ENCODE results near the gene TMEM260.

TMEM260 gene

DNA sequence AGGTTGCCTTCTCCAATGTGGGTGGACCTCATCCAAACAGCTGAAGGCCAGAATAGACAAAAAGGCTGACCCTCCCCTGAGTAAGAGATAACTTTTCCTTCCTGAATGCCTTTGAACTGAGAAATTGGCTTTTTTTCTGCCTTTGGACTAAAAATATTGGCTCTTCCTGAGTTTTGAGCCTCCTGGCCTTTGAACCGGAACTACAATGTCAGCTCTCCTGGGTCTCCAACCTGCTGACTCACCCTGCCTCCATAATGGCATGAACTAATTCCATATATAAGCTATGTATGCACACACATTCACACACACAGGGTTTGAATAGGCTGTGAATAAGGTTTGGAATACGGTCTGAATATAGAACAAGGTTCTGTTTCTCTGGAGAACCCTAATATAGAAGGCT is 39.7 kb upstream of the TMEM260 start:
- Histone ChIP-seq H4K20me1 (ENCODE audit: insufficient read depth, low read length, poor library complexity, severe bottlenecking) (no peaks in the 10 kb centered on the region), H3F3A (ENCODE audit: low read depth) (no peaks in the 10 kb centered on the region), H3K9ac (ENCODE audit: low read depth, low read length, poor library complexity, severe bottlenecking) (no peak overlapping the region), H3K4me1 (ENCODE audit: insufficient read depth, low read length, poor library complexity, severe bottlenecking) (no peaks in the 10 kb centered on the region), H3K9me2 (replicated peaks; ENCODE audit: low read depth, low read length) (no peaks in the 10 kb centered on the region), H3K79me2 (ENCODE audit: insufficient read depth, low read length) (no peaks in the 10 kb centered on the region), H3K9me3 (ENCODE audit: insufficient read depth, low read depth, low read length) (no peaks in the 10 kb centered on the region), H3K4me3 (ENCODE audit: low read length, poor library complexity, severe bottlenecking) (no peak overlapping the region), H3K27me3 (ENCODE audit: insufficient read depth, low read length, poor library complexity, severe bottlenecking) (no peaks in the 10 kb centered on the region), H2AFZ (ENCODE audit: low read length) (no peak overlapping the region), H3K4me2 (ENCODE audit: low read depth, low read length, poor library complexity, severe bottlenecking) (no peak overlapping the region), H3K36me3 (ENCODE audit: insufficient read depth, low read length) (no peaks in the 10 kb centered on the region)
- no peak for TF ChIP-seq EZH2phosphoT487 (IDR thresholded peaks at IDR 0.05; ENCODE audit: borderline replicate concordance)
- no peak for TF ChIP-seq CTCF (conservative IDR thresholded peaks at IDR 0.05; ENCODE audit: low read length)

GRCh38 chr14:56543436-56543835 is 36.2 kb upstream of the TMEM260 start:
- H3K79me2 ChIP-seq (ENCODE audit: insufficient read depth, low read length) = no peaks in the 10 kb centered on the region
- no peaks in the 10 kb centered on the region for H3F3A ChIP-seq (ENCODE audit: low read depth)
- no peaks in the 10 kb centered on the region for H3K9me2 ChIP-seq (replicated peaks; ENCODE audit: low read depth, low read length)
- no peak overlapping the region for H3K9ac ChIP-seq (ENCODE audit: low read depth, low read length, poor library complexity, severe bottlenecking)
- H3K4me1 ChIP-seq (ENCODE audit: insufficient read depth, low read length, poor library complexity, severe bottlenecking) = no peaks in the 10 kb centered on the region
- TF ChIP-seq CTCF (conservative IDR thresholded peaks at IDR 0.05; ENCODE audit: low read length) (no peak), EZH2phosphoT487 (IDR thresholded peaks at IDR 0.05; ENCODE audit: borderline replicate concordance) (no peak)
- H3K36me3 ChIP-seq (ENCODE audit: insufficient read depth, low read length) = no peaks in the 10 kb centered on the region
- H3K4me2 ChIP-seq (ENCODE audit: low read depth, low read length, poor library complexity, severe bottlenecking) = no peak overlapping the region
- H3K9me3 ChIP-seq (ENCODE audit: insufficient read depth, low read depth, low read length) = no peaks in the 10 kb centered on the region
- H2AFZ ChIP-seq (ENCODE audit: low read length) = no peak overlapping the region
- no peaks in the 10 kb centered on the region for H4K20me1 ChIP-seq (ENCODE audit: insufficient read depth, low read length, poor library complexity, severe bottlenecking)
- no peak overlapping the region for H3K4me3 ChIP-seq (ENCODE audit: low read length, poor library complexity, severe bottlenecking)
- H3K27me3 ChIP-seq (ENCODE audit: insufficient read depth, low read length, poor library complexity, severe bottlenecking) = no peaks in the 10 kb centered on the region

GRCh38 chr14:56549721-56550120 is 29.9 kb upstream of the TMEM260 start:
- H3K4me2 ChIP-seq (ENCODE audit: low read depth, low read length, poor library complexity, severe bottlenecking) = no peak overlapping the region
- no peak overlapping the region for H3K4me3 ChIP-seq (ENCODE audit: low read length, poor library complexity, severe bottlenecking)
- H3K36me3 ChIP-seq (ENCODE audit: insufficient read depth, low read length) = no peaks in the 10 kb centered on the region
- H2AFZ ChIP-seq (ENCODE audit: low read length) = no peak overlapping the region
- no peak overlapping the region for H3K9ac ChIP-seq (ENCODE audit: low read depth, low read length, poor library complexity, severe bottlenecking)
- H3F3A ChIP-seq (ENCODE audit: low read depth) = no peaks in the 10 kb centered on the region
- H3K27me3 ChIP-seq (ENCODE audit: insufficient read depth, low read length, poor library complexity, severe bottlenecking) = no peaks in the 10 kb centered on the region
- no peaks in the 10 kb centered on the region for H3K9me2 ChIP-seq (replicated peaks; ENCODE audit: low read depth, low read length)
- TF ChIP-seq CTCF (conservative IDR thresholded peaks at IDR 0.05; ENCODE audit: low read length) = no peak
- no peak for TF ChIP-seq EZH2phosphoT487 (IDR thresholded peaks at IDR 0.05; ENCODE audit: borderline replicate concordance)
- peaks cover 14% of the 10 kb centered on the region for H3K4me1 ChIP-seq (ENCODE audit: insufficient read depth, low read length, poor library complexity, severe bottlenecking)
- H3K79me2 ChIP-seq (ENCODE audit: insufficient read depth, low read length) = no peaks in the 10 kb centered on the region
- no peaks in the 10 kb centered on the region for H4K20me1 ChIP-seq (ENCODE audit: insufficient read depth, low read length, poor library complexity, severe bottlenecking)
- H3K9me3 ChIP-seq (ENCODE audit: insufficient read depth, low read depth, low read length) = no peaks in the 10 kb centered on the region
